ENCODE measurements around the gene HECTD3. TPM values are rescaled to one million over a fixed set of nuclear protein-coding genes. Genes with fewer than 3 reads are reported as not detected.
"Not testable (repeated sequence)": the region's sequence is repeated elsewhere in the genome, so short reads cannot be mapped to it uniquely, and the experiment has no call there.

The HECTD3 gene
- total RNA-seq, 2 donors from 2014 or later = 89.1 to 103 TPM

- no peak overlapping the region for H3K9ac ChIP-seq (ENCODE audit: low read depth in 2 of 2, low read length in 2 of 2)
- TF ChIP-seq, protein P1, sequence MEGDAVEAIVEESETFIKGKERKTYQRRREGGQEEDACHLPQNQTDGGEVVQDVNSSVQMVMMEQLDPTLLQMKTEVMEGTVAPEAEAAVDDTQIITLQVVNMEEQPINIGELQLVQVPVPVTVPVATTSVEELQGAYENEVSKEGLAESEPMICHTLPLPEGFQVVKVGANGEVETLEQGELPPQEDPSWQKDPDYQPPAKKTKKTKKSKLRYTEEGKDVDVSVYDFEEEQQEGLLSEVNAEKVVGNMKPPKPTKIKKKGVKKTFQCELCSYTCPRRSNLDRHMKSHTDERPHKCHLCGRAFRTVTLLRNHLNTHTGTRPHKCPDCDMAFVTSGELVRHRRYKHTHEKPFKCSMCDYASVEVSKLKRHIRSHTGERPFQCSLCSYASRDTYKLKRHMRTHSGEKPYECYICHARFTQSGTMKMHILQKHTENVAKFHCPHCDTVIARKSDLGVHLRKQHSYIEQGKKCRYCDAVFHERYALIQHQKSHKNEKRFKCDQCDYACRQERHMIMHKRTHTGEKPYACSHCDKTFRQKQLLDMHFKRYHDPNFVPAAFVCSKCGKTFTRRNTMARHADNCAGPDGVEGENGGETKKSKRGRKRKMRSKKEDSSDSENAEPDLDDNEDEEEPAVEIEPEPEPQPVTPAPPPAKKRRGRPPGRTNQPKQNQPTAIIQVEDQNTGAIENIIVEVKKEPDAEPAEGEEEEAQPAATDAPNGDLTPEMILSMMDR (IDR thresholded peaks at IDR 0.05) = no peak
- H3K4me3 ChIP-seq = no peak overlapping the region
- H3K27me3 ChIP-seq = no peaks in the 10 kb centered on the region
- intact Hi-C loops (cut with DNase I) = no loop called here
- no peaks in the 10 kb centered on the region for H3K9me3 ChIP-seq
- H3K27ac ChIP-seq = no peak overlapping the region
- DNase-seq = no peak
- H3K4me1 ChIP-seq = peaks cover 9% of the 10 kb centered on the region
- peaks cover 40% of the 10 kb centered on the region for H3K36me3 ChIP-seq
These were observed 5.4 kb downstream of the HECTD3 start for GRCh38 chr1:45005761-45006160.

GRCh38 chr1:45004281-45004920 lies 6.7 kb downstream of the HECTD3 start:
- Histone ChIP-seq H3K4me1 (no peaks in the 10 kb centered on the region), H3K9ac (ENCODE audit: low read depth in 2 of 2, low read length in 2 of 2) (no peak overlapping the region), H3K9me3 (no peaks in the 10 kb centered on the region), H3K27me3 (no peaks in the 10 kb centered on the region), H3K27ac (no peak overlapping the region), H3K4me3 (no peak overlapping the region), H3K36me3 (peaks cover 40% of the 10 kb centered on the region)
- TF ChIP-seq, protein P1 (IDR thresholded peaks at IDR 0.05) = no peak
- no peak for DNase-seq
- intact Hi-C loops (cut with DNase I) = no loop called here

DNA sequence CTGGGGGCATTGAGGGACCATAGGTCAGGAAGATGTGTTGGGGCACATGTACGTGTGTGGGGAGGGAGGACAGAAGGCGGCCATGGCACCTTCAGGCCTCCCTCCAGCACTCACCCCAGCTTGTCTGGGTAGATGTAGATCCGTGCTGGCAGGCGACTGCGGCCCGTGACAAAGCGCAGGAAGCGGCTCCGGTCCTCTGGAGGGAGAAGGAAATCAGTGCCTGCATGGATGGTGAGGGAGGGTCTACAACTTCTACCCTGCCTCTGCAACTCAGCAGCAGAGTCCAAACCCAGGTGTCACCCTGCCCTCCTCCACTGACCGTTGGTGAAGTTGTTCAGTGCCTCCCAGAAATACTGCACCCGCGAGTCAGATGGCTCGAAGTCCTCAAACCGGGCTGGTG lies 7.4 kb downstream of the HECTD3 start:
- TF ChIP-seq, protein P1 (IDR thresholded peaks at IDR 0.05) = no peak
- Histone ChIP-seq H3K9me3 (no peaks in the 10 kb centered on the region), H3K27me3 (no peaks in the 10 kb centered on the region), H3K4me1 (no peaks in the 10 kb centered on the region), H3K36me3 (peaks cover 35% of the 10 kb centered on the region), H3K9ac (ENCODE audit: low read depth in 2 of 2, low read length in 2 of 2) (no peak overlapping the region), H3K27ac (no peak overlapping the region), H3K4me3 (no peak overlapping the region)
- intact Hi-C loops (cut with DNase I) = no loop called here
- DNase-seq = no peak

DNA sequence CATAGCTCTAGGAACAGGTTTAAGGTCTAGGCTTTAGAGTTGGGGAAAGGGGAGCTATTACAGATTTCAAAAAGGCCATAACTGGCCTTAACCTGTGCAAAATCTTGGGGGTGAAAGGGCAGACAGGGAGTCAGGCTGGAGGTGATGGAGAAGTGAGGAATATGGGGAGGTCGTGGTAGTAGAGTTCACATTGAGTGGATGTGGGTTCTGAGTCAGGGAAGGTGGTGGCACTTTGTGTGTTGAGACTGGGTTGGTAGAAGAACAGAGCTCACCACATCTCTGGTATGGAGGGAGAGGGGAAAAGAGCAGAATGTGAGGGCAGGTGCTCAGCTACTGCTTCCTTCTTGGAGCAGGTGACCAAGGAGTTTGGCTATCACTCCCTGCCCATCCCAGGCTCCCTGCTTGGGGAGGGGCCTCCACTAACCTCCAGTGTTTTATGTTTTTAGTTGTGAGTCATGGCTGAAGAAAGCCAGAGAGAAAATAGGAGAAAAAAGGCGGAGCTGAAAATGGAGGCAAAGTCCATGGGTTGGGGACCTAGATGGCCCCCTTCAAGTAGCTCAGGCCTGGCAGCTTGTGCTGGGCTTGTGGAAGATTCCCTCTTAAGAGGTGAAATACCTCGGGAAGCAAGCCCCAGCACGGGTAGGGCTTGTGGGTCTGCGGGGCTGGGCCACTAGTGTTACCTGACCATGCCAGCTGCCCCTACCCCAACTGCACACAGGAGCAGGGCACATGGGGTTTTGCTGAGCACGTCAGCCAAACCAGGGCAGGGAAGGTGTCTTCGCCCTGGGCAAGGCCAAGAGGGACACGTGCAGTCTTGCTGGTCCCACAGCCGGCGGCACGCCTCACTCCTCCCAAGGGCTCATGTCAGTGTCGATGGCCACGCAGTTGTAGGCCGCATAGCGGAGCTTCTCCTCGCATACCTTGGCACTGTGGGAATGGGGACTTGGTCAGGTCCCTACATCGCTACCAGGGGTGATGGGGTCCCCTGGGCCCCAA lies 8.2 kb downstream of the HECTD3 start:
- TF ChIP-seq, protein P1 (IDR thresholded peaks at IDR 0.05) = no peak
- Histone ChIP-seq H3K27me3 (no peaks in the 10 kb centered on the region), H3K27ac (no peak overlapping the region), H3K36me3 (peaks cover 27% of the 10 kb centered on the region), H3K4me3 (no peak overlapping the region), H3K4me1 (no peaks in the 10 kb centered on the region), H3K9me3 (no peaks in the 10 kb centered on the region), H3K9ac (ENCODE audit: low read depth in 2 of 2, low read length in 2 of 2) (no peak overlapping the region)
- DNase-seq = no peak
- intact Hi-C loops (cut with DNase I) = no loop called here

GRCh38 chr1:45001576-45001975 lies 9.5 kb downstream of the HECTD3 start:
- peaks cover 16% of the 10 kb centered on the region for H3K36me3 ChIP-seq
- intact Hi-C loops (cut with DNase I); DNase-seq; H3K9ac ChIP-seq (ENCODE audit: low read depth in 2 of 2, low read length in 2 of 2); H3K27ac ChIP-seq; H3K4me1 ChIP-seq; H3K9me3 ChIP-seq; H3K27me3 ChIP-seq; H3K4me3 ChIP-seq: not testable (repeated sequence)

Measured in colonic mucosa (tissue), 4 donors.